ENCODE data around the gene CLCA1. TPM values are rescaled to one million over a fixed set of nuclear protein-coding genes. Genes with fewer than 3 reads are reported as not detected.
A peak's percentile ranks its signal among the peaks of the same experiment; 100 is the strongest.
"Not testable (repeated sequence)": the region's sequence is repeated elsewhere in the genome, so short reads cannot be mapped to it uniquely, and the experiment has no call there.

Gene CLCA1
- total RNA-seq, 1 donor from 2014 or later = not detected

- no peaks in the 10 kb centered on the region for H3K27me3 ChIP-seq
- no peak for DNase-seq (ENCODE audit: extremely low spot score in 2 of 2)
- no peaks in the 10 kb centered on the region for H3K9me3 ChIP-seq
- H3K27ac ChIP-seq = no peak overlapping the region
- intact Hi-C loops (cut with DNase I) = loop anchor here (10.0 kb wide), 1 partner anchor 106 kb away; the partner anchor contains the start of gene ODF2L
- TF ChIP-seq POLR2AphosphoS5 (IDR thresholded peaks at IDR 0.05; ENCODE audit: insufficient read depth in 1 of 2, low read depth in 1 of 2) = no peak
- no peak for TF ChIP-seq CTCF (IDR thresholded peaks at IDR 0.05)
- TF ChIP-seq POLR2A (IDR thresholded peaks at IDR 0.05) = no peak
- no peaks in the 10 kb centered on the region for H3K36me3 ChIP-seq
- no peak overlapping the region for H3K4me3 ChIP-seq
- peaks cover 21% of the 10 kb centered on the region for H3K4me1 ChIP-seq
Observed at GRCh38 chr1:86500714-86501113, 32.0 kb downstream of the CLCA1 start.

GRCh38 chr1:86502125-86502646 lies 33.5 kb downstream of the CLCA1 start:
- not testable (repeated sequence) for H3K9me3 ChIP-seq; H3K27me3 ChIP-seq; H3K36me3 ChIP-seq; H3K27ac ChIP-seq; H3K4me3 ChIP-seq; DNase-seq (ENCODE audit: extremely low spot score in 2 of 2)
- peak in 1 of 3 experiments; percentile 24 for TF ChIP-seq CTCF (IDR thresholded peaks at IDR 0.05)
- intact Hi-C loops (cut with DNase I) = loop anchor here (10.0 kb wide), 1 partner anchor 107 kb away; the partner anchor contains the start of gene ODF2L
- H3K4me1 ChIP-seq = peaks cover 21% of the 10 kb centered on the region

DNA sequence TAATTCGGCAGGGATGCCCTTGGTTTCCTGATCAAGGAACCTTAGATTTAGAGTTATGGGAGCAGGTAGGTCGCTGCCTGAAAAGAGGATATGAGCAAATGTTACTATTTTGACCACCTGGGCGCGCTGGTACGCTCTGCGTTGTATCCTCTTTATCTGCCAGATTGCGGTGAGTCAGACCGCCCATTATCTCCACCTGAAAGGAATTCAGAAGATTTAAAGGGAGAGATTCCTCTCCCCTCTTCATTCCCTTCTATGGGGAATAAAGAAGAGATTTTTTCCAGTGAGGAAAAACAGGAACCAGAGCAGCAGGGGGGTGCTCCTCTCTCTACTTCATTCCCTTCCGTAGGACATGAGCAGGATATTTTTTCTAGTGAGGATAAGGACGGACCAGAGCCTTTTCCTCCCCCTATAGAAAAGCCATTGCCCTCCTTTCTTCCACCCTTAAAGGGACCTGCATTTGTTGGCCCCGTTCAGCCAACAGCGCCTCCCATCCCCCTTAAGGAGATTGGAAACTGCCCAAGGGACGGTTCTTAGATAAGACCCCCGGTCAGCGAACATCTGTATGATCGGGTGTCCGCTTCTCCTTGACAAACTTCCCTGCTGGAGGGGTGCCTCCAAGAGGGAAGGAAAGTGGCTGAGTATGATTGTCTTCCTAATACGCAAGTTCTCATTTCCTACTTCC lies 34.1 kb downstream of the CLCA1 start:
- DNase-seq (ENCODE audit: extremely low spot score in 2 of 2) = no peak
- no peak overlapping the region for H3K4me3 ChIP-seq
- no peaks in the 10 kb centered on the region for H3K36me3 ChIP-seq
- no peaks in the 10 kb centered on the region for H3K27me3 ChIP-seq
- TF ChIP-seq POLR2AphosphoS5 (IDR thresholded peaks at IDR 0.05; ENCODE audit: insufficient read depth in 1 of 2, low read depth in 1 of 2) = no peak
- TF ChIP-seq CTCF (IDR thresholded peaks at IDR 0.05) = no peak
- TF ChIP-seq POLR2A (IDR thresholded peaks at IDR 0.05) = no peak
- peaks cover 21% of the 10 kb centered on the region for H3K4me1 ChIP-seq
- no peaks in the 10 kb centered on the region for H3K9me3 ChIP-seq
- H3K27ac ChIP-seq = peak overlapping the region; percentile 69
- intact Hi-C loops (cut with DNase I) = loop anchor here (10.0 kb wide), 1 partner anchor 108 kb away; the partner anchor contains the start of gene ODF2L

- TF ChIP-seq CTCF (IDR thresholded peaks at IDR 0.05) (no peak), POLR2A (IDR thresholded peaks at IDR 0.05) (no peak), POLR2AphosphoS5 (IDR thresholded peaks at IDR 0.05; ENCODE audit: insufficient read depth in 1 of 2, low read depth in 1 of 2) (no peak)
- Histone ChIP-seq H3K36me3 (no peaks in the 10 kb centered on the region), H3K4me1 (peaks cover 21% of the 10 kb centered on the region), H3K27ac (peak overlapping the region; percentile 69), H3K27me3 (no peaks in the 10 kb centered on the region), H3K9me3 (no peaks in the 10 kb centered on the region), H3K4me3 (peak overlapping the region; percentile 27 to 28)
- intact Hi-C loops (cut with DNase I) = loop anchor here (10.0 kb wide), 1 partner anchor 109 kb away; the partner anchor contains the start of gene ODF2L
- no peak for DNase-seq (ENCODE audit: extremely low spot score in 2 of 2)
Observed at GRCh38 chr1:86503406-86504136, 34.8 kb downstream of the CLCA1 start.

Measured in vagina (tissue), 2 donors.